Cardiac septum (tissue), 1 donor: ENCODE data around the gene OTOG. TPM values are rescaled to one million over a fixed set of nuclear protein-coding genes. Genes with fewer than 3 reads are reported as not detected.

Experiments used
- total RNA-seq: library from RNA; stranded (reverse); fragmentation: NEBNext Ultra II Directional; extraction: Animal tissue kit (Norgen Biotek cat#: 25700); gene quantifications from one replicate; pipeline ENCODE4 v1.2.1, GENCODE V29; 2021
- donor health status: DM: no; HTN: no; CAD: no.

Gene OTOG
- total RNA-seq, 1 donor from 2014 or later: not detected

Other genes with a start within 250 kb of the OTOG start
- 2.0 TPM for gene NCR3LG1, start 195.5 kb upstream of the OTOG start, total RNA-seq
- 9.8 TPM for gene KCNJ11, start 158.6 kb upstream of the OTOG start, total RNA-seq
- 3.9 TPM for gene ABCC8, start 70.4 kb upstream of the OTOG start, total RNA-seq
- not detected for gene USH1C, start 2.8 kb upstream of the OTOG start, total RNA-seq
- not detected for gene MYOD1, start 172.3 kb downstream of the OTOG start, total RNA-seq
- 0.05 TPM for gene KCNC1, start 187.5 kb downstream of the OTOG start, total RNA-seq